Measurements from ENCODE around the gene RNF111.
"Not testable (repeated sequence)": the region's sequence is repeated elsewhere in the genome, so short reads cannot be mapped to it uniquely, and the experiment has no call there.

RNF111 gene

GRCh38 chr15:59143281-59143680 is 155.8 kb downstream of the RNF111 start:
- Mint-ChIP-seq H3K4me1 (ENCODE audit: low read depth) (peaks cover 15% of the 10 kb centered on the region), H3K4me3 (no peak overlapping the region), H3K9me3 (no peaks in the 10 kb centered on the region), H3K27me3 (ENCODE audit: low read depth) (no peaks in the 10 kb centered on the region), H3K36me3 (ENCODE audit: low read depth) (peaks cover 25% of the 10 kb centered on the region), H3K27ac (no peak overlapping the region)
- DNase-seq (ENCODE audit: low spot score) = no peak

- not testable (repeated sequence) for H3K27ac Mint-ChIP-seq; H3K9me3 Mint-ChIP-seq; H3K4me3 Mint-ChIP-seq; DNase-seq (ENCODE audit: low spot score); H3K27me3 Mint-ChIP-seq (ENCODE audit: low read depth)
- peaks cover 22% of the 10 kb centered on the region for H3K36me3 Mint-ChIP-seq (ENCODE audit: low read depth)
- H3K4me1 Mint-ChIP-seq (ENCODE audit: low read depth) = peaks cover 12% of the 10 kb centered on the region
Observed at GRCh38 chr15:59144594-59144993, 157.1 kb downstream of the RNF111 start.
